Measurements from ENCODE around the gene PDE6D.
A peak's percentile ranks its signal among the peaks of the same experiment; 100 is the strongest.

Gene PDE6D

DNA sequence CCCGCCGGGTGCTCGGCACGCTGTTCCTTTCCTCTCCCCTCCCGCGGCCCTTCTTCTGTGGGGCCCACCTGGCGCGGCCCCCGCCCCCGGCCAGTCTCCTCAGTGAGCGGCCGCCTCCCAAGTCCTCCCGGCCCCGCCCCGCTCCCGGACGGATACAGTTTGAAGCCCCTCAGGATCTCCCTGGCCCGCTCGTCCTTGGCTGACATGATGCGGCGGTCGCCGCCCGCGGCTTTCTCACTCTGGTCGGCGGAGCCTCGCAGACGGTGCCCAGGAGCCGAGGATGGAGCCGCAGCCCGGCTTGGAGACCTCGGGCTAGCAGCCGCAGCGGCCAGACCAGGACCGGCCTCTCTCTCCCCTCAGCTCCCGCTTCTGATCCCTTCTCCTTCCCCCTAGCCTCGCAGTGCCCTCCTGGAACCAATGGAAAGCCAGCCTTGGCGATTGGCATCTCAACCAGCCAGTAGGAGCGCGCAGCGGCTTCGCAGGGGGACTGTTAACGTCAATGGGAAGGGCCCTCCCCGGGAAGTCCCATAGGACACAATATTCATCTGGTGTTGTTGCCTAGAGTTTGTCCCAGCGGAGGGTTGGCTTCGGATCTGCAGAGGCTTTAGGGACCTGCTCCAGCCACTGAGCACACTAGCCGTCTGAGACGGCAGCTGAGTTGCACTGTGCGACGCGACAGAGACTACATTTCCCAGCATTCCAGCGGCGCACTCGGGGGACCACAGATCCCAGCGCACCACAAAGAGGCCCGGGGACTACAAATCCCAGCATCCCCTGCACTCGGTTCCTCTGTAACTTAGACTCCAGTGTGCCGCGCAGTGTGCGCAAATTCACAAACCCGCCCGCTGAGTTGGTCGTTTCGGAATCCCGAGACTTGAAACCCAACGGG is at the start of gene PDE6D:
TSS of gene PDE6D (minus strand) at position 374 of the 889 bp plus-strand sequence. CDS start at position 206, 168 bp downstream.
- DNase-seq, result peak; percentile 98

DNA sequence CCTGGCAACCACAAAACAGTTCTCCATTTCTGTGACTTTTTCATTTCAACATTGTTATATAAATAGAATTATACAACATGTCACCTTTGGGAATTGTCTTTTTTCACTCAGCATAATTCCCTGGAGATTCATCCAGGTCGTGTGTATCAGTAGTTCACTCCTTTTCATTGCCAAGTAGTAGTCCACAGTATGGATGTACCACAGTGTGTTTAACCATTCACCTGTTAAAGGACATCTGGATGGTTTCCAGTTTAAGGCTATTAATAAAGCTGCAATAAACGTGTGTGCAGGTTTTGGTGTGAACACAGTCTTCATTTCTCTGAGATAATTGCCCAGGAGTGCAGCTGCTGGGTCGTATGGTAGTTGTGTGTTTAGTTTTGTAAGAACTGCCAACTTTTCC is 40.8 kb upstream of the PDE6D start:
- no peak for DNase-seq

DNA sequence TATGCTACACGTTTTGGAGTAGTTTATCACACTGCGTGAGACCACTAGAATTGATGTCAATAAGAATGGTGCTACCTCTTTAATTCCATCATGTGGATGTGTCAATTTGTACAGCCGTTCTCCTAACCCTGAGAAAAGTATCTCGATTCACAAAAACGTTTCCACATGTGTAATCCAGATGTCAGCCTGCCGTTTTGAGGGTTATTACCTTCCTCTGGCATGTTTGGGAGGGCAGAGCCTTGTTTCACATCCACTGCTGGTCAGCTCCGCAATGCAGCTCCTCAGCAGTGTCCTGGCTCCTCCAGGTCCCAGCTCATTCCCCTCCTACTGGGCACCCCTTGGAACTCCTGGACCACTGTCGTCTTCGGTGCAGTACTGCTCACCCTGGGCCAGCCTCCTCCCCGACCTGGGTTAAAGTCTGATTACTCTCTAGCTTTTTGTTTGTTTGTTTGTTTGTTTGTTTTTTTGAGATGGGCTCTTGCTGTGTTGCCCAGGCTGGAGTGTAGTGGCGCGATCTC is 39.8 kb upstream of the PDE6D start:
- DNase-seq, result no peak

DNA sequence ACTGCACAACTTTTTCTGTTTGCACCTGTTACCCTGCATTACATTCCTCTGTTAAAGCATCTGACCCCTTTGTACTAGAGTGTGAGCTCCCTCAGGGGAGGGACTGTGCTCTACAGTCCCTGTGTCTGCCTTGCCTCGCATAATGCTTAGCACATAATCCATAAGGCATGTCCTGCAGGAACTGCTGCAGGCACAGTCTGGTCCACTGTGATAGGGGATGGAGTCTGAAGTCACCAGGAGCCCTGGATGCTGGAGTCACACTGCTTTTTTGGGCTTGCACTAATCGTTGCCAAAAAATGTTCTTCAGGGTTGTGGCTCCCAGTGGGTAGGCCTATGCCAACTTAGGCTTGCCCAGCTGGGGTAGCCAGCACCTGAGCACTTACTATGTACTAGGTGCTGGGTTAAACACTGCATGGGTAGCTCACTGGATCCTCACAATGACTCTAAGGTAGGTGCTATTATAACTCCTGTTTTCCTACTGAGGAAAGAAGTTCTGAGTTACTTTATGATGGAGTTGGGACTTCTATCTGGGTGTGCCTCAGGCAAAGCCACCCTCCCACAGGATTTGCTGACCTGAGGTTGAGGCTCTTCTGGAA is 38.5 kb upstream of the PDE6D start:
- no peak for DNase-seq

DNA sequence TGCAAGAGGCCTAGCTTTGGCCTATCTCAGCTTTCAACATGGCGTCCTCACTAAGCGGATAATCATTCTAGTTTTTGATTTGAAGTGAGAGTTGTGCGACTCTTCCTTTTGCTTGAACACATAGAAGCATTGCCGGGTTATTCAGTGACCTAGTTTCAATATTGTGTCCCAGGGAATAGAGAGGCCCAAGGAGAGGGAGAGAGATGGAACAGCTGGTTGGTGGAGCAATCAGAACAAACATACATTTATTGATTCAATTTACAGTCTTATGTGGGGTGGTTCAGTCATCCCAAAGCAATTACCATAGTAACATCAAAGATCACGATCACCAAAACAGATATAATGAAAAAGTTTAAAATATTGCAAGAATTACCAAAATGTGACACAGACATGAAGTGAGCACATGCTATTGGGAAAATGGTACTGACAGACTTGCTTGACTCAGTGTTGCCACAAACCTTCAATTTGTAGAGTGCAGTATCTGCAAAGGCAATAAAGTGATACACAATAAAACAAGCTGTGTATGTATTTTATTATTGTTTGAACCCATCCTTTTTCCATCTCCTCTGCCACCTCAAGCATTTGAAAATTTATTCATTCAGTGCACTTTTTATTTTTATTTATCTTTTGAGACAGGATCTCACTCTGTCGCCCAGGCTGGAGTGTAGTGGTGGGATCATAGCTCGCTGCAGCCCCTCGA is 35.4 kb upstream of the PDE6D start:
- DNase-seq, result no peak

DNA sequence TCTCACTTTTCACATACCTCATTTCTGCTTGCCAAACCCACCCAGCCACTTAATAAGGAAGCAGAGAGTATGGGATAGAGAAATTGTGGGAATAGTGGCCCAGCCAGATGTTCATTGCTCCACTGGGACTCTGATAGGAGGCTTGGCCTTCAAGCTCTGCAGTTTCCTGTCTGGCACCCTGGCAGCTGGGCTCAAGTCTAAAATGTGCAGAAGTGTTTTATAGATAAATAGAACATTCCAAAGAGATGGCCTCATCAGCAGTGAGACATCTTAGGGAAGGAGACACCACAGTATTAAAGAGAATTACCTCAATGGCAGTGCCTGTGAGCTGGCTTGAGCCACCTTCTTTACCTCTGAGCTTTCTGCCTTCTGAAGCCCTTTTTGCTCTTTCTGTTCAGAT is 29.8 kb upstream of the PDE6D start:
- DNase-seq, result no peak

DNA sequence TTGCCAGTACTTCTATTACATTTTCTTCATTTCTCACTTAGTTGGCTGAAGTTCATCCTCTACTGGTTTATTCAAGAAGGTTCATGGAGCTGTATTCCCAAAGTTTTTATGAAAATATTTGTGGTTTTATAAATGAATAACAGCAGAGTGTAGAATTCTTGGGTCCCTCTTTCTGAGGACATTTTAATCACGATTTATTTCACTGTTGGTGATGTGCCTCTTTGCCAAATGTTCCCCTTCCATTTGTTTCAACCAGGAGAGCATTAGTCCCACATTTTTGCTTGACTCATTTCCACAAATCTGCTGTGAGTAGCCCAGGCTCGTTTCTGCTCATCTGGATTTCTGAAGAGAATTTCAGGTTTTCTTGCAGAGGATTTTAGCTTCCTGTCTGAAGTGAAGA is 25.9 kb upstream of the PDE6D start:
- DNase-seq, result no peak

DNA sequence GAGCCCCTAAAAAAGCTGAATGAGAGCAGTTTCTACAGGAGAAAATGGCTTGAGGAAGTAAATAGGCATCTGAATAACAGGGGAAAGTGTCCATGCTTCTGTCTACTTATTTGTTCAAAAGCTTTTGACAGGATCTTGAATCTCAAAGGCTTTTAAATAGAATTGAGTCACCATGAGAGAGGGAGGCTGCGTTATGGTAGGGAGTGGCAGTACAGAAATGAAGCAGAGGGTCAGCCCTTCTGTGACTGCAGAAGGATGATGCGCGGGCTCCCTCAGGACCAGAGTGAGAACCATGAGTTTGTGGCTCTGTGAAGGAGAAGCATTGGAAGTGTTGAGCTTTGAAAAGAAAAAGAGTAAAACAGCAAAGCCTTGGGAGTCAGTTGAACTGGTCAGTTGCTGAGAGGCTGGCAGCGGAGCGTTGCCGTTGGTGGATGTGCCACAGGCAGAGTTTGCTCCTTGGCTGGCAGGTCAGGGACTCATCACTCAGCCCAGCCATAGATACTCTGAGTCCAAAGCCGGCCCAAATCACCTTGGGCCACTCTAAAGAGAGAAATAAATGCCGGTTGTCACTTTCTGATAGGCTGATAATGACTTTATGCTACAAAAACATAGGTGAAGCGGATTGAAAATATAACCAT is 22.5 kb upstream of the PDE6D start:
- DNase-seq, result no peak

DNA sequence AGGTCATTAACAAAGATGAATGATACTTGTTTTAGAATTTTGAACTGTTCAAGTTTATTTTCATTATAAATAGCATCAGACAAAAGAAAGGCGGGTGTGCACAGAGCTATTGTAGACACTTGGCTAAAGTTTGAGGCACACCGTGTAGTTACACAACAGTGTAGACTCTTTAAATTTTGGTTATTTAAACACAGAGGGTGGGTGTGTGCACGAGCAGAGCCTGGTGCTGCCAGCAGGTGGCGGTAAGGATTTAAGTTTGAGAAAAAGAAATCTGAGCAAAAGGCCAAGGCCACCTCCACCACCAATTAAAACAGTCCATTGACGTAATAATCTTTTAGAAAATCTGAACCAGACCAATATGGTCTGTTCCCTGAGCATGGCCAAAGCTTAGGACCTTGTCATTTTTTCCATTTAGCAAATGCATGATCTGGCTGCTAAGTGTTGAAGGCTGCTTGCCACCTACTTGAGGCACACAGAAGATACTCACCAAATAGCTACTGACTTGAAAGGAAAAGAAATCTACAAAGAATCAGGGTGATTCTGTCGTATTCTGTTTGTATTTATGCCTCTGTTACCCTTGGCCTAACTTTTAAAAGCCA is 19.5 kb upstream of the PDE6D start:
- DNase-seq, result peak; percentile 51

DNA sequence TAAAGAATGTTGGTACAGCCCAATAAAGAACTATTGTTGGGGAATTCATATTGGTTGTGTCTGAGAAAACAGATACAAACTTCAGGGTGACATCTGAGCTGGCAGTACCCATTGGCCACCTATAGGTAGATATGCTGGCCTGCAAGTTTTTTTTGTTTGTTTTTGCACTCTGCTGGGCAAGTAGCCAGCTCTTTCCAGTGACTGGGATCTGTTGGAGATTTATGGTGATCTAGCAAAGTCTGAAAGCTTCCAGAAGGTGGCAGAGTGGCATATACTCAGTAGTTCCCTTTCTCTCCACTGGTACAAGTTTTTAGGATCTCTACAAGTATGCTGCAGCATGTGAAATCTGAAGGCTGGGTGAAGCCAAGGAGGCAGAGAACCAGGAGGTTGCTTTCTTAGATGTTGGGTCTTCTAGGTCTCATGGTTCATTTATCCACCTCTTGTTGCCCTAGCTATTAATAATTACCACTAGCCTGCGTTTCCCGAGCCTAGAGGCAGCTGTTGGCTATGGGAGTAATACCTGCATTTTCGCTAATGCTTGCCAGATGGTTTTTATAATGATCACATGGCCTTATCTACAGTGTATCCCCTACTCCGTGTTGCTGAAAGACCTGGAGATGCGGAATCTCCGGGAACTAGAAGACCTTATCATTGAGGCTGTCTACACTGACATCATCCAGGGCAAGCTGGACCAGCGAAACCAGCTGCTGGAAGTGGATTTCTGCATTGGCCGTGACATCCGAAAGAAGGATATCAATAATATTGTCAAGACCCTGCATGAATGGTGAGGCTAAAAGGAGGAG is 14.6 kb upstream of the PDE6D start:
- no peak for DNase-seq

DNA sequence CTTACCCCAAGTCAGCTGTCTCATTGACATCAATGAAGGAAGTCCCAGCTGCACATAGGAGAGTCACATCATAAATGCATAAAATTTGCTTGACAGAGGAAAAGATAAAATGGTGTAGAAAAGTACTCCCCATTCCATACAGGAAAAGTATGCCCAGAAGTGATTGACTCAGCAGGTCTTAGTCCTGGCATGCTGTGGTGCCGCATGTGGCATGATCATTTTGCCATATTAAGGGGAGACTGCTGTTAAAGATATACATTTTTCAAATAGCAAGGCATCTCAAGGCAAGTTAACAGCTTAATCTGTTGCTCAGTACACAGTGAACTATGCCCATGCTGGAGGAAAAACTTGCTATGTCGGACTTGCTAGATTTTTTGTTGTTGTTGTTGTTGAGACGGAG is 13.3 kb upstream of the PDE6D start:
- no peak for DNase-seq

DNA sequence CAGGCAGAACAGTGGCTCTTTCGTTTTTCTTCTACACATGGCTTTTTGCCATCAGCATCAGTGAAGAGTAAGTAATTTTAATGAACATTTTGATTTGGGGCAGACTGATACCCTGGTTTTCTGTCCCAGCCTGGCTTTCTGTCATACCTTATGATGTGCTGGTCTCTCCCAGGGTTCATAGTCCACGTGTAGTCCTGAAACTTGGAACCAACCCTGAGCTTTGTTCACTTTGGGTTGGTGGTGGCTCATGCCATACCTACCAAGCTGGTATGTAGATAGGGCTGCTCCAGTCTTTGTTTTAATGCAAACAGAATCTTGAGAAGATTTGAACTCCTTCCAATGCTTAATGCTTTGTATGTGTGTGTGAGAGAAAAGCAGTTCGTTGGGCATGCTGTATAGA is 10.0 kb upstream of the PDE6D start:
- no peak for DNase-seq

DNA sequence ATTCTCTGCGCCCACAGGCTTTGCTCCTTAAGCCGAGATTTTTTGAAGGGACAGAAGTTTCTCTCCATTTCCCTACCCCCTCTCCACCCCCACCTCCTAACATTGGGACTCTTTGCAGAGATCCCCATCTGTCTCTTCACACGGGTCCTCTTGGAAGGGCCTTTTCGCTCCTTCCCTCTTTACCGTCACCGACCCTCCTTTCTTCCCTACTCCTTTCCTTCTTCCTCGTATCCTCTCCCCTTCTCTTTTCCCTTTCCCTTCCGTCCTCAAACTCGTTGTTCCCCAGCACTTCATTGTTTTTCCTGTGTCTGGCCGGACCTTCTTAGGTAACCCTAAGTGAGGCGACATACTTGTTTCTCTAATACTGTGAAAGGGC is 5.8 kb upstream of the PDE6D start:
- no peak for DNase-seq

DNA sequence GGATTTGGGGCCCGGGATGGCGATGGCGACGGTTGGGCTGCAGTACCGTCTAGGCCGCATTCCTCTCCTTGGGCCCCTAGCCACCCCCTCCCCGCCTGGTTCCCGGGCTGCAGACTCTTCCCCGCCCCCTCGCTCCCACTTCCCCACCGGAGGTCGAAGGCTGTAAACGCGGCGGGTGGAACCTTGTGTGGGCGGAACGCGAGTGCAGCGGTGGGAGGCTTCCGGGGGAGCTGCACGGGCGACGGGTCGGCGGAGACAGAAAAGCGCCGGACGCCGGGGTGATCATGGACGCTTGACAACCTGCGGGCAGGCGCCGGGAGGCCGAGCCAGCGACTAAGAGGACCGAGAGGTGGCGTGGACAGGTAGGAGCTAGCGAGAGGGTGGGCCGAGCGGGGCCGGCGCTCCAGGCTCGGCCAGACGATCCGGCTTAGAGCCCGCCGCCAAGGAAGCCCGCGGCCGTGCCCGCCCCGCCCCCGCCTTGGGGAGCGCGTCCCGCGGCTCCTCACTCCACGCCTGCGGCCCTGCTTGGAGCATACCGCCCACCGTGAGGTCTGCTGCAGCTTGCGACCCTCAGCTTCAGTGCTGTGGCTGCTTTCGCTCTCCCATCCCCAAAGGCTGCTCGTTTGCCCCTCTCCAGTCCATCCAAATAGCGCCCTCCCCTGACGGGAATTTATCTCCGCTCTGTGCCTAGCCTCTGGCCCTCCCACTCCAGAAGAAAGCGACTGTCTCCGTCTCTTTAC is 5.3 kb upstream of the PDE6D start, which contains the start of gene COPS7B:
TSS of gene COPS7B (plus strand) at position 269 of the 740 bp plus-strand sequence. CDS start 2,126 bp downstream, outside the sequence.
- peak; percentile 86 for DNase-seq

DNA sequence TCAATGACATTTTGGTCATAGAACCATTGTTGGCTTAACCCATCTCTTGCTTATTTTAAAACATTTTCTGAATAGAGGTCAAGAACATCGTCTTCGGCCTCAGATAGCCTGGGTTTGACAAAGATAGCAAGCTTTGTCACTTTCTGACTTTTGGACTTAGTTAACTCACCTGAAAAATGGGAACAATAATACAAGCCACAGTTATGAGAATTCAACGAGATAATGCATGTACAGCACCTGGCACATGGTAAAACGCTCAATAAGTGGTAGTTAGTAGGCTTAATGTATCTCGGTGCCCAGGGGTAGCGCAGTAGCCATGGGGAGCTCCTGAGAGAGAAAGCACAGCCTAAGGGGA is 4.7 kb upstream of the PDE6D start:
- DNase-seq, result no peak

DNA sequence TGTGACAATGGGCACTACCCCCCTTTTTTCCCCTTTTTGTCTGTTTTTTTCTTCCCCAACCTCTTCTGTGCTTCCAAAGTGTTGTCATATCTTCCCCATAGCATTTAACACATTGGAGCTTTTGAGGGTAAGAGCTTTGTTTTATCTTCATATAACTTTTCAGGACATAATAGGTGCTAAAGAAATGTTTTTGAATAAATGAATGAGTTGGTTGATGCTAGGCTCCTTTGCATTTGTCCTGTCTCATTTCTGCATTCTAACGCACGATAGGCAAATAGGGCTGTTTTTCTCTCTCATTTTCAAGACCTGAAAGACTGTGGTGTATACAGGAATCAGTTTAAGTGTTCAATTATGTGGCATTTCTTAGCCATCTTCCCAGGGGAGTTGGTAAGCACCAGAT is 4.3 kb upstream of the PDE6D start:
- no peak for DNase-seq

DNA sequence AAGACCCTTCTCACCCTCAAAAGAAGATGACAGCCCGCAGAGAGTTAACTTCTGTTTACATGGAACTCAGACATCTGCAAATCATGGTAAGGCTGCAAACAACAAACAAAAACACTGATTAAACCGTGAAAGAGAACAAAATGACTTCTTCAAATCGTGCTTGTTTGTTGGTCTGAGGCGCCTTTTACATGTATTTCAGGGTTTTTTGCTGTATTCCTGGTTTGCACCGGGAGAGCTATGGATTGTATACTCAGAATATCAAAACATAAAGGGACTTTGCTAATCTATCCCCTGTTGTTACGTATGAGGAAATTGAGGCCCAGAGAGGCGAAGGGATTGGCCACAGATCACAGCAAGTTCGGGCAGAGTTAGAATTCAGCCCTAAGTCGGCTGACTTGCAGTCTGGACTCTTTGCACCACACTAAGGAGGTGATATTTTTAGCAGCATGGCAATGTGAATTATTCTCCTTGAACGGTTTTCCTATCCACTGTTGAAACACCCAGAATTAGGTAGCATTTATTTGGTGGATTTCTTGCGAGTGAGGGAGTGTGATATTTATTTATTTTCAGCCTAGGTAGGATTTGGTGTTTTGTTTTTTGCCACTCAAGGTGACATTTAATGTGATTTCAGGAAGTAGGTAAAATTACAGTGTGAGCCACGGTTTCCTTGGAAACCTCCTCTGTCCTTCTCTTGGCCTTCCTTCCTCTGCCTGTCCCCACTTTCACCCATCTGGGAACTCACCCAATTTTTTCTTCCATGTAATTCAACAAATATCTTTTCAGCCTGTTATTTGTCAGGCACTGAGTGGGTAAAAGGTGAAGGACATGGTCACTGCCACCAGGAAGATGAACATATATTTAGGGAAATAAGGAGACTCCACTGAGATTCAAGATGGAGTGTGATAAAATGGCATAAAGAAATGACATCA is 980 bp upstream of the PDE6D start:
- DNase-seq, result peak; percentile 50

DNA sequence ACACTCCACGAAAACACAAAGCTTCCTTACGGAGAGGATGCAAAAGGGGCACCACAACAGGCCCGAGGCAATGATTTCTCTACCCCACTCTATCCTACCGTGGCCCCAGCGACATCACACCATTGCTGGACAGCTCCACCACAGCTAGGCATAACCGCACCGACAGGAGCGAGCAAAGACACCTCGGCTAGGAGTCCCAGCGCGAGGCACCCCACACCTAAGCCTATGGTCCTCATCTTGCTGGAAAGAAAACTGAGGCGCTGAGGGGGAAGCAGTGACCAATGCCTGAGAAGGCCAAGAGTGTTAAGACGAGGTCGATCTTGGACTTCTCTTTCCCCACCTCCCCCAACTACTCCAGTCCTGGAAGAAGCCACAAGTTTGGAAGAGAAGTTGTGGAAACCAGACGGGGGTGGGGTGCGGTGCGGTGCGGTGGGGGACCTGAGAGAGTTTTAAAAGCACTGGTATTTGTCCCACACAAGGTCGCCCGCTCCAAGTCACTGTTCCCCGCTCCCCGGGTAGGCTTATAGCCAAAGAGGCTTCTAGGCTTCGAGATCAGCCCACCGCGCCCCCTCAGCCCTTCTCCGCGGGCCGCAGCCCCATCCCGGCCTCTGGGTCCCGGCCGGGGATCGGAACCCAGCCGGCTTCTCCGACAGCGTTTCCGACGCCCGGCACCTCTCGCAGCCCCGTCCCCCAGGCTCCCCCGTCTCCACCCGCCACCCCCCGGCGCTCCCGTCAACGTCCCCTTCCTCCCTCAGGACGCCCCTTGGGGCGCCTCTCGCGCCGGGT is 766 bp downstream of the PDE6D start:
- DNase-seq, result no peak
